ENCODE results near the gene NNAT. TPM values are rescaled to one million over a fixed set of nuclear protein-coding genes. Genes with fewer than 3 reads are reported as not detected.

The NNAT gene
- total and polyA plus RNA-seq, 2 donors (not counting 3 experiments of a cell fraction or from before 2014, with no cell fraction given) = 2.3 to 32.9 TPM

DNA sequence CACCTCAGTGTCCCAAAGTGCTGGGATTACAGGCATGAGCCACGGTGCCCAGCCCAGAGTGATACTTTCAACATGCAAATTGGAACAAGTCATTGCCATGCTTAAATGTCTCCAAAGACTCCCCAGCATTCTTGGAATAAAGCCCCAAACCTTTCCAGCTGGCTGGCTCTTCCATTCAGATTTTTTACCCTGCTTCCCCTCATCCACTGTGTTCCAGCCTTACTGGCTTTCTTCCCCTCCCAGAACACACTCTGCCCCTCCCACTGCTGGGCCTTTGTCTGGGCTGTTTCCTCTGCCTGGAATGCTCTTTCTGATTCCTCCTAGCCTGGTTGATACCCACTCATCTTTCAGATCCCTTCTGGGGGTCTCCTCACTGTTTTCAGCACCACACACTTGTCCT lies 40.1 kb upstream of the NNAT start:
- intact Hi-C loops (cut with micrococcal nuclease) (no loop called here), dilution Hi-C loops (cut with MboI; ENCODE audit: extremely low pct_ligation_motif_present, low sequenced_read_pairs) (no loop called here)
- Histone ChIP-seq H3K36me3 (ENCODE audit: control insufficient read depth in 2 of 2, extremely low read depth in 1 of 2, insufficient read depth in 2 of 2, low read length in 2 of 2) (no peaks in the 10 kb centered on the region), H3K79me2 (ENCODE audit: control insufficient read depth, insufficient read depth, low read length) (no peaks in the 10 kb centered on the region), H2AFZ (ENCODE audit: low read depth, low read length) (no peak overlapping the region), H3K9ac (replicated peaks; ENCODE audit: extremely low read depth, insufficient read depth, low read length) (no peak overlapping the region), H3K27me3 (ENCODE audit: control insufficient read depth in 2 of 2, insufficient read depth in 2 of 2, low read length in 2 of 2) (peaks cover 11 to 21% of the 10 kb centered on the region in 2 experiments), H3K27ac (ENCODE audit: insufficient read depth, low read depth, low read length) (no peak overlapping the region), H3K4me3 (replicated peaks in 1 of 3; ENCODE audit: insufficient read depth in 1 of 3, low read depth in 1 of 3, low read length in 3 of 3) (no peak overlapping the region), H3K4me1 (ENCODE audit: control insufficient read depth, extremely low read depth, insufficient read depth, low read length) (peaks cover 2% of the 10 kb centered on the region), H4K20me1 (replicated peaks; ENCODE audit: control insufficient read depth, extremely low read depth, insufficient read depth, low read length) (no peaks in the 10 kb centered on the region), H3K4me2 (ENCODE audit: insufficient read depth, low read length) (no peak overlapping the region), H3K9me1 (replicated peaks; ENCODE audit: control insufficient read depth, extremely low read depth, insufficient read depth, low read length) (no peaks in the 10 kb centered on the region), H3K9me3 (replicated peaks; ENCODE audit: control insufficient read depth, insufficient read depth, low read length) (no peaks in the 10 kb centered on the region)
- DNase-seq (ENCODE audit: low read depth, low spot score) = no peak
- CTCF ChIA-PET = no interaction called here
- no peak for FAIRE-seq
- no peak for TF ChIP-seq POLR2AphosphoS5 (IDR thresholded peaks at IDR 0.05; ENCODE audit: insufficient read depth, low read depth, low read length)
- TF ChIP-seq POLR2A (IDR thresholded peaks at IDR 0.05; ENCODE audit: low read depth, low read length) = no peak
- TF ChIP-seq JUN (IDR thresholded peaks at IDR 0.05; ENCODE audit: borderline replicate concordance, insufficient read depth, insufficient read length, low read depth) = no peak
- no peak for TF ChIP-seq FOS (IDR thresholded peaks at IDR 0.05; ENCODE audit: borderline replicate concordance, insufficient read depth, low read length)
- TF ChIP-seq MYC (IDR thresholded peaks at IDR 0.05; ENCODE audit: low read depth, low read length) = no peak
- TF ChIP-seq, protein P1, sequence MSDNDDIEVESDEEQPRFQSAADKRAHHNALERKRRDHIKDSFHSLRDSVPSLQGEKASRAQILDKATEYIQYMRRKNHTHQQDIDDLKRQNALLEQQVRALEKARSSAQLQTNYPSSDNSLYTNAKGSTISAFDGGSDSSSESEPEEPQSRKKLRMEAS (IDR thresholded peaks at IDR 0.05; ENCODE audit: insufficient read depth, insufficient read length) = no peak
- TF ChIP-seq EZH2 (IDR thresholded peaks at IDR 0.05; ENCODE audit: borderline replicate concordance, low read depth, low read length, severe bottlenecking) = no peak
- no peak for TF ChIP-seq CTCF (IDR thresholded peaks at IDR 0.05; ENCODE audit: extremely low read depth in 1 of 2, insufficient read depth in 1 of 2, low read depth in 1 of 2, low read length in 2 of 2)
- TF ChIP-seq GATA2 (IDR thresholded peaks at IDR 0.05; ENCODE audit: insufficient read depth, insufficient read length, low read depth, low read length) = no peak
- no TSS peak for BruUV-seq (replicated peaks)
- POLR2A ChIA-PET = no interaction called here

Data from endothelial cell of umbilical vein (primary cell).